IMR-90 (cell line): ENCODE results near the gene CAMTA1. TPM values are rescaled to one million over a fixed set of nuclear protein-coding genes. Genes with fewer than 3 reads are reported as not detected.

Experiments used
- ATAC-seq: fragments of 200-7000 bp; cut with Tn5 transposase; 2 replicates; pipeline ENCODE4 v1.9.1; 2020; ENCODE audit warnings: low read depth, mild to moderate bottlenecking, moderate library complexity
- BruUV-seq: library from RNA; stranded (reverse); fragments of 400-500 nt; replicated peaks from 2 replicates; lab custom pipeline; 2021; lab: Mats Ljungman, UMichigan
- CTCF ChIA-PET: fragments of 300-600 bp; formaldehyde crosslinking; extraction: SDS; loops from one replicate; lab custom pipeline; 2021; ENCODE audit warnings: antibody characterized with exemption; lab: Yijun Ruan, JAX
- POLR2A ChIA-PET: fragments of 300-600 bp; sonication (Branson Sonifier 250); formaldehyde crosslinking; loops from one replicate; lab custom pipeline; 2022; ENCODE audit warnings: antibody characterized with exemption; ENCODE audit not compliant: unreplicated experiment; lab: Charles Lee
- DNase-seq: peaks from one replicate; pipeline ENCODE4 v3.0.0; 2013
- H2AFZ ChIP-seq: replicated peaks from 2 replicates; pipeline ENCODE3; 2013; ENCODE audit warnings: low read length, mild to moderate bottlenecking; ENCODE audit not compliant: poor library complexity
- H2AK5ac ChIP-seq: 2 replicates; pipeline ENCODE4 v1.6.1; 2013; ENCODE audit warnings: low read depth, low read length, inconsistent platforms
- H2AK9ac ChIP-seq: replicated peaks from 2 replicates; pipeline ENCODE3; 2013; ENCODE audit warnings: mild to moderate bottlenecking, low read depth, low read length, moderate library complexity; ENCODE audit not compliant: poor library complexity
- H2BK120ac ChIP-seq: 2 replicates; pipeline ENCODE4 v1.6.1; 2013; ENCODE audit warnings: low read depth, low read length, inconsistent platforms
- H2BK15ac ChIP-seq: 3 replicates; pipeline ENCODE4 v1.6.1; 2013; ENCODE audit warnings: low read depth, low read length, inconsistent platforms
- H2BK20ac ChIP-seq: 2 replicates; pipeline ENCODE4 v1.6.1; 2013; ENCODE audit warnings: low read depth, mild to moderate bottlenecking, inconsistent platforms, low read length, moderate library complexity
- H2BK5ac ChIP-seq: 2 replicates; pipeline ENCODE4 v1.6.1; 2013; ENCODE audit warnings: mild to moderate bottlenecking, low read depth, low read length, inconsistent platforms; ENCODE audit not compliant: poor library complexity, severe bottlenecking
- H3K14ac ChIP-seq: replicated peaks from 2 replicates; pipeline ENCODE4 v1.6.1; 2013; ENCODE audit warnings: low read depth, low read length, inconsistent platforms
- H3K18ac ChIP-seq: 2 replicates; pipeline ENCODE4 v1.6.1; 2013; ENCODE audit warnings: low read depth, low read length, control low read depth
- H3K23ac ChIP-seq: 2 replicates; pipeline ENCODE4 v1.6.1; 2013; ENCODE audit warnings: low read depth, low read length, inconsistent platforms
- H3K27ac ChIP-seq: 2 replicates; pipeline ENCODE4 v1.5.1; 2013; ENCODE audit warnings: mild to moderate bottlenecking, control low read depth, low read length; ENCODE audit not compliant: insufficient read depth
- H3K27me3 ChIP-seq: 2 replicates; pipeline ENCODE4 v1.6.1; 2013; ENCODE audit warnings: low read length; ENCODE audit not compliant: control insufficient read depth, insufficient read depth
- H3K36me3 ChIP-seq: 2 replicates; pipeline ENCODE4 v1.6.1; 2013; ENCODE audit warnings: low read length, mixed read lengths; ENCODE audit not compliant: control insufficient read depth, insufficient read depth
- H3K4ac ChIP-seq: 2 replicates; pipeline ENCODE4 v1.6.1; 2013; ENCODE audit warnings: low read depth, low read length, inconsistent platforms
- H3K4me1 ChIP-seq: 2 replicates; pipeline ENCODE4 v1.6.1; 2013; ENCODE audit warnings: low read length, mixed read lengths; ENCODE audit not compliant: control insufficient read depth, insufficient read depth
- H3K4me2 ChIP-seq: 2 replicates; pipeline ENCODE4 v1.6.1; 2013; ENCODE audit warnings: low read depth, mild to moderate bottlenecking, control low read depth, low read length, moderate library complexity
- H3K4me3 ChIP-seq: 2 replicates; pipeline ENCODE4 v1.5.1; 2013; ENCODE audit warnings: low read depth, mild to moderate bottlenecking, control low read depth, low read length, moderate library complexity; ENCODE audit not compliant: insufficient read depth
- H3K56ac ChIP-seq: 2 replicates; pipeline ENCODE4 v1.6.1; 2013; ENCODE audit warnings: low read length, inconsistent platforms; ENCODE audit not compliant: insufficient read depth; ENCODE audit errors: extremely low read depth
- H3K79me1 ChIP-seq, 2 experiments: 2 replicates each; pipeline ENCODE4 v1.6.1; 2013; ENCODE audit warnings: low read length in 2 of 2, inconsistent platforms in 1 of 2, low read depth in 1 of 2
- H3K9ac ChIP-seq: 2 replicates; pipeline ENCODE4 v1.6.1; 2013; ENCODE audit warnings: low read depth, low read length, control low read depth
- H3K9me1 ChIP-seq: 2 replicates; pipeline ENCODE4 v1.6.1; 2013; ENCODE audit warnings: low read length, inconsistent platforms; ENCODE audit not compliant: insufficient read depth
- H3K9me3 ChIP-seq: 2 replicates; pipeline ENCODE4 v1.6.1; 2013; ENCODE audit warnings: low read length; ENCODE audit not compliant: control insufficient read depth, insufficient read depth
- H4K20me1 ChIP-seq: 2 replicates; pipeline ENCODE4 v1.6.1; 2013; ENCODE audit warnings: low read length, inconsistent platforms; ENCODE audit not compliant: insufficient read depth
- H4K5ac ChIP-seq: 2 replicates; pipeline ENCODE4 v1.6.1; 2013; ENCODE audit warnings: mild to moderate bottlenecking, low read depth, low read length, control low read depth
- H4K8ac ChIP-seq, 2 experiments: 2 replicates each; pipeline ENCODE4 v1.6.1; 2013; ENCODE audit warnings: low read depth in 2 of 2, low read length in 2 of 2, control low read depth in 1 of 2, inconsistent platforms in 1 of 2
- H4K91ac ChIP-seq: 2 replicates; pipeline ENCODE4 v1.6.1; 2013; ENCODE audit warnings: low read depth, low read length, inconsistent platforms; ENCODE audit not compliant: insufficient read depth
- BHLHE40 ChIP-seq: fragments of 150-350 bp; IDR thresholded peaks from 2 replicates; pipeline ENCODE4 v1.6.1; 2016; ENCODE audit warnings: mild to moderate bottlenecking, low read depth, low read length
- CEBPB ChIP-seq: IDR thresholded peaks from 2 replicates; pipeline ENCODE4 v1.6.1; 2012; ENCODE audit warnings: low read depth, low read length, improper control_type of control experiment
- CHD1 ChIP-seq: IDR thresholded peaks from 2 replicates; pipeline ENCODE4 v1.6.1; 2012; ENCODE audit warnings: low read depth, low read length, improper control_type of control experiment
- FOS ChIP-seq: fragments of 150-350 bp; IDR thresholded peaks from 2 replicates; pipeline ENCODE4 v1.6.1; 2016; ENCODE audit warnings: low read depth, low read length
- MAFK ChIP-seq: IDR thresholded peaks from 2 replicates; pipeline ENCODE4 v1.6.1; 2012; ENCODE audit warnings: low read depth, low read length, improper control_type of control experiment
- MAZ ChIP-seq: IDR thresholded peaks from 2 replicates; pipeline ENCODE4 v1.6.1; 2012; ENCODE audit warnings: low read depth, mild to moderate bottlenecking, low read length, improper control_type of control experiment, moderate library complexity, borderline replicate concordance
- MXI1 ChIP-seq: IDR thresholded peaks from 2 replicates; pipeline ENCODE4 v1.6.1; 2012; ENCODE audit warnings: low read depth, mild to moderate bottlenecking, low read length, moderate library complexity, borderline replicate concordance
- NFE2L2 ChIP-seq: fragments of 150-350 bp; IDR thresholded peaks from 2 replicates; pipeline ENCODE4 v1.6.1; 2016; ENCODE audit warnings: low read depth, mild to moderate bottlenecking, low read length
- POLR2A ChIP-seq: IDR thresholded peaks from 2 replicates; pipeline ENCODE4 v1.6.1; 2012; ENCODE audit warnings: mild to moderate bottlenecking, low read depth, low read length
- RAD21 ChIP-seq: IDR thresholded peaks from 2 replicates; pipeline ENCODE4 v1.6.1; 2012; ENCODE audit warnings: low read length, improper control_type of control experiment
- RCOR1 ChIP-seq: IDR thresholded peaks from 2 replicates; pipeline ENCODE4 v1.6.1; 2012; ENCODE audit warnings: mild to moderate bottlenecking, low read length, improper control_type of control experiment; ENCODE audit not compliant: insufficient replicate concordance
- RFX5 ChIP-seq: IDR thresholded peaks from 2 replicates; pipeline ENCODE4 v1.8.0; 2012; ENCODE audit warnings: low read depth, mild to moderate bottlenecking, low read length, moderate library complexity
- SMC3 ChIP-seq: fragments of 150-350 bp; IDR thresholded peaks from 2 replicates; pipeline ENCODE4 v1.6.1; 2016; ENCODE audit warnings: low read depth, mild to moderate bottlenecking, antibody characterized with exemption, low read length, moderate library complexity
- USF2 ChIP-seq: fragments of 150-350 bp; IDR thresholded peaks from 2 replicates; pipeline ENCODE4 v1.6.1; 2017; ENCODE audit warnings: mild to moderate bottlenecking, antibody characterized with exemption, low read length, low read depth
- WGBS, 2 experiments: methylation state at CpG; one replicate each; pipeline versions ENCODE4 v1.1.5 to v1.1.7; 2013; ENCODE audit warnings: missing lambda C conversion rate in 2 of 2; ENCODE audit not compliant: insufficient read length in 1 of 2; ENCODE audit errors: extremely low coverage in 2 of 2; 5-methylcytosine and 5-hydroxymethylcytosine counted together
- dilution Hi-C: fragments of 300-500 bp; cut with HindIII; formaldehyde crosslinking; loops from one replicate; pipeline ENCODE4 v1.14.3; 2018; ENCODE audit warnings: low sequenced_read_pairs; ENCODE audit not compliant: unreplicated experiment
- in situ Hi-C: fragments of 300-500 bp; cut with MboI; formaldehyde crosslinking; loops from 3 replicates; pipeline ENCODE4 v1.14.3; 2019; ENCODE audit warnings: low sequenced_read_pairs, inconsistent platforms, mixed read lengths
- intact Hi-C: fragments of 100-400 bp; cut with micrococcal nuclease; formaldehyde crosslinking; loops from 2 replicates; pipeline ENCODE4 v1.10.0; 2022
- polyA plus RNA-seq, 3 experiments: library from polyadenylated mRNA; depleted of rRNA; stranded (reverse); fragments of >200 nt; gene quantifications; 2 replicates each; pipeline ENCODE4 v1.2.3, GENCODE V29; 2012; ENCODE audit warnings: low replicate concordance in 1 of 3
- total RNA-seq: library from RNA; depleted of rRNA; stranded (reverse); fragments of >200 nt; gene quantifications from 2 replicates; pipeline ENCODE4 v1.2.3, GENCODE V29; 2012
- TF ChIP-seq, protein P1 (sequence below): fragments of 150-350 bp; IDR thresholded peaks from 2 replicates; pipeline ENCODE4 v1.6.1; 2016; ENCODE audit warnings: low read depth, mild to moderate bottlenecking, low read length, moderate library complexity, borderline replicate concordance
- TF ChIP-seq, protein P2 (sequence below): conservative IDR thresholded peaks from 2 replicates; pipeline ENCODE4 v1.5.1; 2012; ENCODE audit warnings: mild to moderate bottlenecking, low read depth, low read length, improper control_type of control experiment

Gene CAMTA1
- total and polyA plus RNA-seq, 2 of the 4 experiments (the other 2 are of a cell fraction): 35.5 to 74.3 TPM

DNA sequence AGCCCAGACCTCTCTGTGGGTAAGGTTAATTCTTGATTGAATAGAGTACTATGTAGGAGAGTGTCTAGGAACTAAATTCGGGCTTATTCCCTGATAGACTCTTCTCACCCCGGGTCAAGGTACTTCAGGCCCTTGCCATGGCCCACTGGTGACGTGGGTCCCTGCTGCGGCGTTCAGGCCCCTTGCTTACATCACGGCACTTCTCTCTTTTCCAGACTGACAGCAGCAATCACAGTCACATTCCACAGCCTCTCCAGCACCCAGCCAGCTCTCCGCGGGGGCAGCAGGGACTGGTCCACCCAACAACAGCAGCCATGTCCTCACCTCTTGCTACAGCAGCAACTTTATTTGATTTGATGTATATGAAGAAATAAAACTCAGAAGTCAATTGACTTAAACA, 584.6 kb downstream of the CAMTA1 start:
- Histone ChIP-seq H2BK15ac (no peak overlapping the region), H2BK20ac (no peak overlapping the region), H2AK5ac (no peak overlapping the region), H3K27ac (no peak overlapping the region), H3K23ac (no peak overlapping the region), H2AK9ac (no peak overlapping the region), H3K4me2 (no peak overlapping the region), H3K9me3 (no peaks in the 10 kb centered on the region), H2AFZ (no peak overlapping the region), H3K9me1 (no peaks in the 10 kb centered on the region), H4K91ac (no peak overlapping the region), H3K4me1 (peaks cover 2% of the 10 kb centered on the region; the same call in 1 of the 2 replicates), H3K18ac (no peak overlapping the region), H3K36me3 (no peaks in the 10 kb centered on the region), H3K56ac (no peak overlapping the region), H3K14ac (no peak overlapping the region), H4K8ac (no peak overlapping the region), H2BK120ac (no peak overlapping the region), H4K5ac (no peak overlapping the region), H3K79me1 (no peaks in the 10 kb centered on the region), H3K4me3 (no peak overlapping the region), H3K4ac (no peak overlapping the region), H3K9ac (no peak overlapping the region), H3K27me3 (no peaks in the 10 kb centered on the region), H4K20me1 (no peaks in the 10 kb centered on the region), H2BK5ac (no peak overlapping the region)
- in situ Hi-C loops (no loop called here), intact Hi-C loops (no loop called here), dilution Hi-C loops (no loop called here)
- ATAC-seq (no peak), DNase-seq (no peak)
- CTCF ChIA-PET: no interaction called here
- BruUV-seq: no TSS peak
- 64% methylated on average over 5 of the region's 8 CpGs; no CpG with 5 or more reads in 1 of the 2 experiments for WGBS, 2 experiments
- TF ChIP-seq SMC3: no peak
- TF ChIP-seq USF2: no peak
- no peak for TF ChIP-seq MXI1
- TF ChIP-seq FOS: no peak
- TF ChIP-seq, protein P1, sequence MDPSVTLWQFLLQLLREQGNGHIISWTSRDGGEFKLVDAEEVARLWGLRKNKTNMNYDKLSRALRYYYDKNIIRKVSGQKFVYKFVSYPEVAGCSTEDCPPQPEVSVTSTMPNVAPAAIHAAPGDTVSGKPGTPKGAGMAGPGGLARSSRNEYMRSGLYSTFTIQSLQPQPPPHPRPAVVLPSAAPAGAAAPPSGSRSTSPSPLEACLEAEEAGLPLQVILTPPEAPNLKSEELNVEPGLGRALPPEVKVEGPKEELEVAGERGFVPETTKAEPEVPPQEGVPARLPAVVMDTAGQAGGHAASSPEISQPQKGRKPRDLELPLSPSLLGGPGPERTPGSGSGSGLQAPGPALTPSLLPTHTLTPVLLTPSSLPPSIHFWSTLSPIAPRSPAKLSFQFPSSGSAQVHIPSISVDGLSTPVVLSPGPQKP: no peak
- TF ChIP-seq MAZ: no peak
- TF ChIP-seq MAFK: no peak
- TF ChIP-seq, protein P2, sequence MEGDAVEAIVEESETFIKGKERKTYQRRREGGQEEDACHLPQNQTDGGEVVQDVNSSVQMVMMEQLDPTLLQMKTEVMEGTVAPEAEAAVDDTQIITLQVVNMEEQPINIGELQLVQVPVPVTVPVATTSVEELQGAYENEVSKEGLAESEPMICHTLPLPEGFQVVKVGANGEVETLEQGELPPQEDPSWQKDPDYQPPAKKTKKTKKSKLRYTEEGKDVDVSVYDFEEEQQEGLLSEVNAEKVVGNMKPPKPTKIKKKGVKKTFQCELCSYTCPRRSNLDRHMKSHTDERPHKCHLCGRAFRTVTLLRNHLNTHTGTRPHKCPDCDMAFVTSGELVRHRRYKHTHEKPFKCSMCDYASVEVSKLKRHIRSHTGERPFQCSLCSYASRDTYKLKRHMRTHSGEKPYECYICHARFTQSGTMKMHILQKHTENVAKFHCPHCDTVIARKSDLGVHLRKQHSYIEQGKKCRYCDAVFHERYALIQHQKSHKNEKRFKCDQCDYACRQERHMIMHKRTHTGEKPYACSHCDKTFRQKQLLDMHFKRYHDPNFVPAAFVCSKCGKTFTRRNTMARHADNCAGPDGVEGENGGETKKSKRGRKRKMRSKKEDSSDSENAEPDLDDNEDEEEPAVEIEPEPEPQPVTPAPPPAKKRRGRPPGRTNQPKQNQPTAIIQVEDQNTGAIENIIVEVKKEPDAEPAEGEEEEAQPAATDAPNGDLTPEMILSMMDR: no peak
- TF ChIP-seq BHLHE40: no peak
- no peak for TF ChIP-seq POLR2A
- TF ChIP-seq NFE2L2: no peak
- no peak for TF ChIP-seq RFX5
- TF ChIP-seq RCOR1: no peak
- no peak for TF ChIP-seq CEBPB
- TF ChIP-seq CHD1: no peak
- no peak for TF ChIP-seq RAD21
- POLR2A ChIA-PET: no interaction called here
